NB4 (cell line): ENCODE data around the gene CCDC198.

Experiments
- CTCF ChIP-seq: IDR thresholded peaks from one replicate; pipeline ENCODE4 v1.5.1; 2012; ENCODE audit warnings: low read depth, low read length
- MAX ChIP-seq: IDR thresholded peaks from 2 replicates; pipeline ENCODE4 v1.6.1; 2011; ENCODE audit warnings: low read depth, low read length

GRCh38 chr14:57435923-57436322 lies 57.7 kb downstream of the CCDC198 start:
- TF ChIP-seq CTCF (no peak), MAX (no peak)
